ENCODE data around the gene SMURF1. TPM values are rescaled to one million over a fixed set of nuclear protein-coding genes. Genes with fewer than 3 reads are reported as not detected.

Gene SMURF1
- total and polyA plus RNA-seq, 2 of the 8 experiments (the other 6 are each of a cell fraction or from before 2014, with no cell fraction given): 9.6 to 24.5 TPM

DNA sequence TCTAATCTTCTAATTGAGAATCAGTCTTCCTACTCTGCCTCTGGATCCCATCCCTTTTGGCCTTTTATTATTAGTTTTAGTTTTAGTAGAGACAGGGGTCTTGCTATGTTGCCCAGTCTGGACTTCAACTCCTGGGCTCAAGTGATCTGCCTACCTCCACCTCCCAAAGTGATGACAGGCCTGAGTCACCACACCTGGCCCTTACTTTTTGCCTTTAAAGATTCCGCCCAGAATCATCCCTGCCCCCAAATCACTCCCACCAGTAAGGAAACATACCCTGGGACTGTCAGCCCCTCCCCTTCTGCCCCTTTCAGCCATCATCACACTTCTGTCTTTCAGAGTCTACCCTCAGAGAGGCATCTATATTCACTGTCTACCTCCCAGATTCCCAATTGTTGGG lies 45.3 kb upstream of the SMURF1 start (continued):
- TF ChIP-seq, protein P1, sequence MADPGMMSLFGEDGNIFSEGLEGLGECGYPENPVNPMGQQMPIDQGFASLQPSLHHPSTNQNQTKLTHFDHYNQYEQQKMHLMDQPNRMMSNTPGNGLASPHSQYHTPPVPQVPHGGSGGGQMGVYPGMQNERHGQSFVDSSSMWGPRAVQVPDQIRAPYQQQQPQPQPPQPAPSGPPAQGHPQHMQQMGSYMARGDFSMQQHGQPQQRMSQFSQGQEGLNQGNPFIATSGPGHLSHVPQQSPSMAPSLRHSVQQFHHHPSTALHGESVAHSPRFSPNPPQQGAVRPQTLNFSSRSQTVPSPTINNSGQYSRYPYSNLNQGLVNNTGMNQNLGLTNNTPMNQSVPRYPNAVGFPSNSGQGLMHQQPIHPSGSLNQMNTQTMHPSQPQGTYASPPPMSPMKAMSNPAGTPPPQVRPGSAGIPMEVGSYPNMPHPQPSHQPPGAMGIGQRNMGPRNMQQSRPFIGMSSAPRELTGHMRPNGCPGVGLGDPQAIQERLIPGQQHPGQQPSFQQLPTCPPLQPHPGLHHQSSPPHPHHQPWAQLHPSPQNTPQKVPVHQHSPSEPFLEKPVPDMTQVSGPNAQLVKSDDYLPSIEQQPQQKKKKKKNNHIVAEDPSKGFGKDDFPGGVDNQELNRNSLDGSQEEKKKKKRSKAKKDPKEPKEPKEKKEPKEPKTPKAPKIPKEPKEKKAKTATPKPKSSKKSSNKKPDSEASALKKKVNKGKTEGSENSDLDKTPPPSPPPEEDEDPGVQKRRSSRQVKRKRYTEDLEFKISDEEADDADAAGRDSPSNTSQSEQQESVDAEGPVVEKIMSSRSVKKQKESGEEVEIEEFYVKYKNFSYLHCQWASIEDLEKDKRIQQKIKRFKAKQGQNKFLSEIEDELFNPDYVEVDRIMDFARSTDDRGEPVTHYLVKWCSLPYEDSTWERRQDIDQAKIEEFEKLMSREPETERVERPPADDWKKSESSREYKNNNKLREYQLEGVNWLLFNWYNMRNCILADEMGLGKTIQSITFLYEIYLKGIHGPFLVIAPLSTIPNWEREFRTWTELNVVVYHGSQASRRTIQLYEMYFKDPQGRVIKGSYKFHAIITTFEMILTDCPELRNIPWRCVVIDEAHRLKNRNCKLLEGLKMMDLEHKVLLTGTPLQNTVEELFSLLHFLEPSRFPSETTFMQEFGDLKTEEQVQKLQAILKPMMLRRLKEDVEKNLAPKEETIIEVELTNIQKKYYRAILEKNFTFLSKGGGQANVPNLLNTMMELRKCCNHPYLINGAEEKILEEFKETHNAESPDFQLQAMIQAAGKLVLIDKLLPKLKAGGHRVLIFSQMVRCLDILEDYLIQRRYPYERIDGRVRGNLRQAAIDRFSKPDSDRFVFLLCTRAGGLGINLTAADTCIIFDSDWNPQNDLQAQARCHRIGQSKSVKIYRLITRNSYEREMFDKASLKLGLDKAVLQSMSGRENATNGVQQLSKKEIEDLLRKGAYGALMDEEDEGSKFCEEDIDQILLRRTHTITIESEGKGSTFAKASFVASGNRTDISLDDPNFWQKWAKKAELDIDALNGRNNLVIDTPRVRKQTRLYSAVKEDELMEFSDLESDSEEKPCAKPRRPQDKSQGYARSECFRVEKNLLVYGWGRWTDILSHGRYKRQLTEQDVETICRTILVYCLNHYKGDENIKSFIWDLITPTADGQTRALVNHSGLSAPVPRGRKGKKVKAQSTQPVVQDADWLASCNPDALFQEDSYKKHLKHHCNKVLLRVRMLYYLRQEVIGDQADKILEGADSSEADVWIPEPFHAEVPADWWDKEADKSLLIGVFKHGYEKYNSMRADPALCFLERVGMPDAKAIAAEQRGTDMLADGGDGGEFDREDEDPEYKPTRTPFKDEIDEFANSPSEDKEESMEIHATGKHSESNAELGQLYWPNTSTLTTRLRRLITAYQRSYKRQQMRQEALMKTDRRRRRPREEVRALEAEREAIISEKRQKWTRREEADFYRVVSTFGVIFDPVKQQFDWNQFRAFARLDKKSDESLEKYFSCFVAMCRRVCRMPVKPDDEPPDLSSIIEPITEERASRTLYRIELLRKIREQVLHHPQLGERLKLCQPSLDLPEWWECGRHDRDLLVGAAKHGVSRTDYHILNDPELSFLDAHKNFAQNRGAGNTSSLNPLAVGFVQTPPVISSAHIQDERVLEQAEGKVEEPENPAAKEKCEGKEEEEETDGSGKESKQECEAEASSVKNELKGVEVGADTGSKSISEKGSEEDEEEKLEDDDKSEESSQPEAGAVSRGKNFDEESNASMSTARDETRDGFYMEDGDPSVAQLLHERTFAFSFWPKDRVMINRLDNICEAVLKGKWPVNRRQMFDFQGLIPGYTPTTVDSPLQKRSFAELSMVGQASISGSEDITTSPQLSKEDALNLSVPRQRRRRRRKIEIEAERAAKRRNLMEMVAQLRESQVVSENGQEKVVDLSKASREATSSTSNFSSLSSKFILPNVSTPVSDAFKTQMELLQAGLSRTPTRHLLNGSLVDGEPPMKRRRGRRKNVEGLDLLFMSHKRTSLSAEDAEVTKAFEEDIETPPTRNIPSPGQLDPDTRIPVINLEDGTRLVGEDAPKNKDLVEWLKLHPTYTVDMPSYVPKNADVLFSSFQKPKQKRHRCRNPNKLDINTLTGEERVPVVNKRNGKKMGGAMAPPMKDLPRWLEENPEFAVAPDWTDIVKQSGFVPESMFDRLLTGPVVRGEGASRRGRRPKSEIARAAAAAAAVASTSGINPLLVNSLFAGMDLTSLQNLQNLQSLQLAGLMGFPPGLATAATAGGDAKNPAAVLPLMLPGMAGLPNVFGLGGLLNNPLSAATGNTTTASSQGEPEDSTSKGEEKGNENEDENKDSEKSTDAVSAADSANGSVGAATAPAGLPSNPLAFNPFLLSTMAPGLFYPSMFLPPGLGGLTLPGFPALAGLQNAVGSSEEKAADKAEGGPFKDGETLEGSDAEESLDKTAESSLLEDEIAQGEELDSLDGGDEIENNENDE (IDR thresholded peaks at IDR 0.05; ENCODE audit: insufficient replicate concordance, low read length): no peak
- no peak for TF ChIP-seq RXRA (IDR thresholded peaks at IDR 0.05; ENCODE audit: insufficient read depth, low read depth, low read length)
- TF ChIP-seq CREB1 (IDR thresholded peaks at IDR 0.05): no peak
- no peak for TF ChIP-seq EGR1 (IDR thresholded peaks at IDR 0.05; ENCODE audit: borderline replicate concordance, low read depth, low read length)
- TF ChIP-seq TAF1 (IDR thresholded peaks at IDR 0.05; ENCODE audit: low read depth, low read length): no peak
- TF ChIP-seq YY1 (IDR thresholded peaks at IDR 0.05; ENCODE audit: low read depth, low read length): no peak
- TF ChIP-seq EP300 (IDR thresholded peaks at IDR 0.05; ENCODE audit: borderline replicate concordance in 1 of 2, low read depth in 2 of 2, low read length in 2 of 2): no peak
- no peak for TF ChIP-seq SRF (IDR thresholded peaks at IDR 0.05; ENCODE audit: low read depth, low read length)

All from H1 (cell line).